Measurements from ENCODE around the gene RINL.
"Not testable (repeated sequence)": the region's sequence is repeated elsewhere in the genome, so short reads cannot be mapped to it uniquely, and the experiment has no call there.

Gene RINL

DNA sequence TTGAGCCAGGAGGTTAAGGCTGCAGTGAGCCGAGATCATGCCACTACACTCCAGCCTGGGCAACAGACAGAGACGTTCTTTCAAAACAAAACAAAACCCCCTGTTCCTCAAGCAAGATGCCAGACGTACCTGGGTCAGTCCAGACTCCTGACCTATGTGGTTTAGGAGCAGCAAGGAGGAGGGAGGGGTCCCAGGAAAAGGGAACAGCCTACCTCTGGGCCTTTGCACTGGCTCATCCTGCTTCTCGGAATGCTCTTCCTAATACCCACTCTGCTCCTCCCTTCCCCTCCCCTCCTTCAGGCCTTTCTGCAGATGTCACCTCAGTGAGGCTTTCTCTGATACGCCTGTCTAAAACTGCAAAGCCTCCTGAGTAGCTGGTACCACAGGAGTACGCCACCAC is 9.5 kb downstream of the RINL start:
- Histone ChIP-seq H3K36me3 (no peaks in the 10 kb centered on the region), H3K4me1 (peaks cover 0 to 19% (median 14%) of the 10 kb centered on the region in 4 donors), H3K9me3 (no peaks in the 10 kb centered on the region), H3K27ac (no peak overlapping the region), H3K4me3 (no peak overlapping the region), H3K27me3 (no peaks in the 10 kb centered on the region)
- intact Hi-C loops (cut with DNase I; ENCODE audit: low total_unique reads), result no loop called here
- no peak for DNase-seq
- TF ChIP-seq, protein P1, sequence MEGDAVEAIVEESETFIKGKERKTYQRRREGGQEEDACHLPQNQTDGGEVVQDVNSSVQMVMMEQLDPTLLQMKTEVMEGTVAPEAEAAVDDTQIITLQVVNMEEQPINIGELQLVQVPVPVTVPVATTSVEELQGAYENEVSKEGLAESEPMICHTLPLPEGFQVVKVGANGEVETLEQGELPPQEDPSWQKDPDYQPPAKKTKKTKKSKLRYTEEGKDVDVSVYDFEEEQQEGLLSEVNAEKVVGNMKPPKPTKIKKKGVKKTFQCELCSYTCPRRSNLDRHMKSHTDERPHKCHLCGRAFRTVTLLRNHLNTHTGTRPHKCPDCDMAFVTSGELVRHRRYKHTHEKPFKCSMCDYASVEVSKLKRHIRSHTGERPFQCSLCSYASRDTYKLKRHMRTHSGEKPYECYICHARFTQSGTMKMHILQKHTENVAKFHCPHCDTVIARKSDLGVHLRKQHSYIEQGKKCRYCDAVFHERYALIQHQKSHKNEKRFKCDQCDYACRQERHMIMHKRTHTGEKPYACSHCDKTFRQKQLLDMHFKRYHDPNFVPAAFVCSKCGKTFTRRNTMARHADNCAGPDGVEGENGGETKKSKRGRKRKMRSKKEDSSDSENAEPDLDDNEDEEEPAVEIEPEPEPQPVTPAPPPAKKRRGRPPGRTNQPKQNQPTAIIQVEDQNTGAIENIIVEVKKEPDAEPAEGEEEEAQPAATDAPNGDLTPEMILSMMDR (IDR thresholded peaks at IDR 0.05), result no peak

DNA sequence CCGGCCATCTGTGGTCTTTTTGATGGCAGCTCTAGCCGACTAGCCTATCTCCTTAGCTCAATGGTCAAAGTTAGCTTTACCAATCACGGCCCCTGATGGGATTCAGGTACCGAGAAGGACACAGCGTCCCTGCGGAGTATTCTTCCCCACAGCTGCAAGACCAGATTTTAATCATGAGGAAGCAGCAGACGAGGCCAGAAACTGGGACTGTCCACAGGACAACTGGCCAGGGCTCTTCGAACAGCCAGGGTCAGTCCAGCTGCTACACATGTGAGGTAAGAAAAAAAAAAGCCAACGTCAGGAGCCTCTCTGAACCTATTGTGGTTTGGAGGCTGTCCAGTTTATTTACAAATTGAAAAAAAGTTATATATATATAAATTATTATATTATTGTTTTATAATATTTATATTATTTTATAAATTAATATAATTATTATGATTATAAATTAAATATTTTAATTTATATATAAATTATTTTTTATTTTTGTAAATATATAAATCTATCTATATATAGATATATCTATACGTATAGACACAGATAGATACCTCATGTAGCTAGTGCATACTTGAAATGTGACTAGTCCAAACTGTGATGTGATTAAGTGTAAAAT is 10.8 kb downstream of the RINL start:
- H3K36me3 ChIP-seq, result no peaks in the 10 kb centered on the region
- no peak overlapping the region for H3K27ac ChIP-seq
- no peak overlapping the region for H3K4me3 ChIP-seq
- TF ChIP-seq, protein P1 (IDR thresholded peaks at IDR 0.05), result no peak
- H3K9me3 ChIP-seq, result no peaks in the 10 kb centered on the region
- no peaks in the 10 kb centered on the region for H3K27me3 ChIP-seq
- peaks cover 0 to 22% (median 16%) of the 10 kb centered on the region in 4 donors for H3K4me1 ChIP-seq
- DNase-seq, result no peak
- intact Hi-C loops (cut with DNase I; ENCODE audit: low total_unique reads), result no loop called here

DNA sequence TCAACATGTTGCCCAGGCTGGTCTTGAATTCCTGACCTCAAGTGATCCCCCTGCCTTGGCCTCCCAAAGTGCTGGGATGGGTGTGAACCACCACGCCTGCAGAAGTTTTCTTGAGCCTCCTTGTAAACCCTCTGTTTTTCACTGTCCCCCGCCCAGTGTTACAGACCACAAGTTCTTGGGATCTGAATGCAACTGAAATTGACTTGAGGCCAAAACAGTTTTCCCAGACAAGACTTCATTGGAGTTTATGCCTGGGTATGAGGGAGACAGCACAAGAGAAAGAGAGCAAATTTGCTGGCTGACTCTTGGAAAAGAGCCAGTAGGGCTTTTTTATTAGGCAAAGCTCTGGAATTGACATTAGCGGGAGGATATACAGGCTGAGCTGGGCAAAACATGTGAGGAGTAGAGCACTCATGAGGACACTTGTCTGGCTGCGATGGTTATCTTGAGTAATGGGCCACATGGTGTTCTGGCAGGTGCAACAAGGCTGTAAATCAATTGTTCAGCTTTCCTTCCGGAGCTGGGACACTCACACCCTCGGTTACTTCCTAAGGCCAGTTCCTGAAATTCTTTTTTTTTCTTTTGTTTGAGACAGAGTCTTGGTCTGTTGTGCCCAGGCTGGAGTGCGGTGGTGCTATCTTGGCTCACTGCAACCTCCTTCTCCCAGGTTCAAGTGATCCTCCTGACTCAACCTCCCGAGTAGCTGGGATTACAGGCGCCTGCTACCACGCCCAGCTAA is 15.6 kb downstream of the RINL start:
- Histone ChIP-seq H3K36me3 (no peaks in the 10 kb centered on the region), H3K27ac (no peak overlapping the region), H3K4me1 (peaks cover 0 to 12% (median 0%) of the 10 kb centered on the region in 4 donors), H3K27me3 (peaks cover 0 to 3% of the 10 kb centered on the region in 2 donors), H3K9me3 (no peaks in the 10 kb centered on the region), H3K4me3 (no peak overlapping the region)
- TF ChIP-seq, protein P1 (IDR thresholded peaks at IDR 0.05), result no peak
- intact Hi-C loops (cut with DNase I; ENCODE audit: low total_unique reads), result no loop called here
- peak in 1 of 2 donors; percentile 48 for DNase-seq

DNA sequence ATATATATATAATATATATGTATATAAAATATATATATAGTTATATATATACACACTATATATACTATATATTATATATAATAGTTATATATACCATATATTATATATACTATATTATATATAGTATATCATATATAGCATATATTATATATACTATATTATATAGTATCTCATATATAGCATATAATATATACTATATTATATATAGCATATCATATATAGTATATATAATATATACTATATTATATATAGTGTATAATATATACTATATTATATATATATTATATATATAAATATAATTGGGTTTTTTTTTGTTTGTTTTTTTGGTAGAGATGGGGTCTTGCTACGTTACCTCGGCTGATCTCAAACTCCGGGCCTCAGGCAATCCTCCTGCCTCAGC is 16.7 kb downstream of the RINL start:
- Histone ChIP-seq H3K4me1 (peaks cover 0 to 12% (median 0%) of the 10 kb centered on the region in 4 donors), H3K27me3 (peaks cover 0 to 3% of the 10 kb centered on the region in 2 donors), H3K36me3 (no peaks in the 10 kb centered on the region), H3K27ac (no peak overlapping the region), H3K4me3 (no peak overlapping the region), H3K9me3 (no peaks in the 10 kb centered on the region)
- TF ChIP-seq, protein P1 (IDR thresholded peaks at IDR 0.05), result no peak
- no peak for DNase-seq
- intact Hi-C loops (cut with DNase I; ENCODE audit: low total_unique reads), result no loop called here

DNA sequence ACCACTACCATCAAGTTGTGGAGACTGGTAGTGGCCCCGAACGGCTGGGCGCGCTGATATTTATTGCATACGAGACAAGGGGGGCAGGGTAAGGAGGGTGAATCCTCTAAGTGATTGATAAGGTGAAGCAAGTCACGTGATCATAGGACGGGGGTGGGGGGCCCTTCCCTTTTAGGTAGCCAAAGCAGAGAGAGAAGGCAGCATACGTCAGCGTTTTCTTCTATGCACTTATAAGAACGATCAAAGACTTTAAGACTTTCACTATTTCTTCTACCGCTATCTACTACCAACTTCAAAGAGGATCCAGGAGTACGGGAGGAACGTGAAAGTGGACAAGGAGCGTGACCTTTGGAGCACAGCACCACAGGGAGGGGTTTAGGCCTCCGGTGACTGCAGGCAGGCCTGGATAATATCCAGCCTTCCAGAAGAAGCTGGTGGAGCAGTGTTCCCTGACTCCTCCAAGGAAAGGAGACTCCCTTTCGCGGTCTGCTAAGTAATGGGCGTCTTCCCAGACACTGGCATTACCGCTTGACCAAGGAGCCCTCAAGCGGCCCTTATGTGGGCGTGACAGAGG is 18.4 kb downstream of the RINL start:
- H3K9me3 ChIP-seq; H3K27me3 ChIP-seq; H3K4me3 ChIP-seq; DNase-seq; H3K27ac ChIP-seq; H3K36me3 ChIP-seq; intact Hi-C loops (cut with DNase I; ENCODE audit: low total_unique reads): not testable (repeated sequence)
- H3K4me1 ChIP-seq, result peaks cover 0 to 12% (median 0%) of the 10 kb centered on the region in 4 donors

DNA sequence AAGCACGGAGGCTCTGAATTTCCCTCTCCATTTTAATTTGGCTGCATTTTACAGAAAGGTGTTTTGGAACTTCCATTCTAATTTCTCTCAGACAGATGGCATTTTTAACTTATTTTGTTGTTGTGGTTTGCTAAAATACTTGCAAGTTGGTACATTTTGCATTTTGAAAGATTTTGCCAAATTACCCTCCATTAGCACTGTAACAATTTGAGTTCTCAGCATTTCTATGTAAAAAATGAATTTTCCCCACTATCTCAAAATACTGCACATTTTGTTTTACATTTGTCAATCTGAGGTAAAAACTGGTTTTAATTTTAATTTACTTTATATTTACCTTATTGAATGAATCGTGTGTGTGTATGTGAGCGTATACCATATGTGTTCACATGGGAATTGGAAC is 21.3 kb downstream of the RINL start:
- Histone ChIP-seq H3K27me3 (peaks cover 0 to 3% of the 10 kb centered on the region in 2 donors), H3K27ac (no peak overlapping the region), H3K4me1 (peaks cover 0 to 9% (median 6%) of the 10 kb centered on the region in 4 donors), H3K4me3 (no peak overlapping the region), H3K9me3 (no peaks in the 10 kb centered on the region), H3K36me3 (no peaks in the 10 kb centered on the region)
- no peak for DNase-seq
- TF ChIP-seq, protein P1 (IDR thresholded peaks at IDR 0.05), result no peak
- intact Hi-C loops (cut with DNase I; ENCODE audit: low total_unique reads), result no loop called here

DNA sequence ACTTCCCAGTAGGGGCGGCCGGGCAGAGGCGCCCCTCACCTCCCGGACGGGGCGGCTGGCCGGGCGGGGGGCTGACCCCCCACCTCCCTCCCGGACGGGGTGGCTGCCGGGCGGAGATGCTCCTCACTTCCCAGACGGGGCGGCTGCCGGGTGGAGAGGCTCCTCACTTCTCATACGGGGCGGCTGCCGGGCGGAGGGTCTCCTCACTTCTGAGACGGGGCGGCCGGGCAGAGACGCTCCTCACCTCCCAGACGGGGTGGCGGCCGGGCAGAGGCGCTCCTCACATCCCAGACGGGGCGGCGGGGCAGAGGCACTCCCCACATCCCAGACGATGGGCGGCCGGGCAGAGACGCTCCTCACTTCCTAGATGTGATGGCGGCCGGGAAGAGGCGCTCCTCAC is 22.3 kb downstream of the RINL start:
- H3K27me3 ChIP-seq; H3K9me3 ChIP-seq; H3K36me3 ChIP-seq; DNase-seq; H3K27ac ChIP-seq; H3K4me3 ChIP-seq; intact Hi-C loops (cut with DNase I; ENCODE audit: low total_unique reads): not testable (repeated sequence)
- H3K4me1 ChIP-seq, result peaks cover 0 to 18% (median 9%) of the 10 kb centered on the region in 4 donors

DNA sequence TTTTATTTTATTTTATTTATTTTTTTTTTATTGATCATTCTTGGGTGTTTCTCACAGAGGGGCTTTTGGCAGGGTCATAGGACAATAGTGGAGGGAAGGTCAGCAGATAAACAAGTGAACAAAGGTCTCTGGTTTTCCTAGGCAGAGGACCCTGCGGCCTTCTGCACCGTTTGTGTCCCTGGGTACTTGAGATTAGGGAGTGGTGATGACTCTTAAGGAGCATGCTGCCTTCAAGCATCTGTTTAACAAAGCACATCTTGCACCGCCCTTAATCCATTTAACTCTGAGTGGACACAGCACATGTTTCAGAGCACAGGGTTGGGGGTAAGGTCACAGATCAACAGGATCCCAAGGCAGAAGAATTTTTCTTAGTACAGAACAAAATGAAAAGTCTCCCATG is 23.1 kb downstream of the RINL start:
- H3K36me3 ChIP-seq; H3K27ac ChIP-seq; H3K27me3 ChIP-seq; H3K4me3 ChIP-seq; intact Hi-C loops (cut with DNase I; ENCODE audit: low total_unique reads); DNase-seq; H3K9me3 ChIP-seq: not testable (repeated sequence)
- H3K4me1 ChIP-seq, result peaks cover 0 to 19% (median 10%) of the 10 kb centered on the region in 4 donors
